Activated T-cell treated with anti-CD3 and anti-CD28 coated beads for 48 hours (primary cell): ENCODE measurements around the gene KIAA1549.
A peak's percentile ranks its signal among the peaks of the same experiment; 100 is the strongest.

ENCODE experiments used
- DNase-seq: peaks from one replicate; pipeline ENCODE4 v3.0.0-alpha.2; 2020; ENCODE audit warnings: low read depth

The KIAA1549 gene

GRCh38 chr7:138881579-138882188 lies 99.5 kb downstream of the KIAA1549 start:
- no peak for DNase-seq

- no peak for DNase-seq
Measured at GRCh38 chr7:138880881-138881578, 100.2 kb downstream of the KIAA1549 start.

GRCh38 chr7:138879356-138879755 lies 101.8 kb downstream of the KIAA1549 start:
- no peak for DNase-seq

GRCh38 chr7:138878856-138879255 lies 102.3 kb downstream of the KIAA1549 start:
- DNase-seq: no peak

- DNase-seq: no peak
Measured at GRCh38 chr7:138878051-138878450, 103.1 kb downstream of the KIAA1549 start.

- no peak for DNase-seq
Measured at GRCh38 chr7:138876326-138876725, 104.9 kb downstream of the KIAA1549 start.

- peak; percentile 48 for DNase-seq
Measured at GRCh38 chr7:138875794-138876193, 105.4 kb downstream of the KIAA1549 start.

GRCh38 chr7:138873220-138873892 lies 107.8 kb downstream of the KIAA1549 start:
- no peak for DNase-seq

GRCh38 chr7:138872576-138872975 lies 108.6 kb downstream of the KIAA1549 start:
- no peak for DNase-seq

- DNase-seq: no peak
Measured at GRCh38 chr7:138871814-138872090, 109.4 kb downstream of the KIAA1549 start.

GRCh38 chr7:138871065-138871813 lies 110.0 kb downstream of the KIAA1549 start:
- DNase-seq: no peak

GRCh38 chr7:138869353-138869752 lies 111.8 kb downstream of the KIAA1549 start:
- DNase-seq: no peak

- no peak for DNase-seq
Measured at GRCh38 chr7:138868711-138869110, 112.5 kb downstream of the KIAA1549 start.

GRCh38 chr7:138867744-138868143 lies 113.4 kb downstream of the KIAA1549 start:
- no peak for DNase-seq

- no peak for DNase-seq
Measured at GRCh38 chr7:138866353-138866752, 114.8 kb downstream of the KIAA1549 start.

- no peak for DNase-seq
Measured at GRCh38 chr7:138865843-138866242, 115.3 kb downstream of the KIAA1549 start.

GRCh38 chr7:138864667-138865066 lies 116.5 kb downstream of the KIAA1549 start:
- DNase-seq: no peak

- DNase-seq: no peak
Measured at GRCh38 chr7:138863931-138864330, 117.3 kb downstream of the KIAA1549 start.

GRCh38 chr7:138861051-138861450 lies 120.1 kb downstream of the KIAA1549 start:
- no peak for DNase-seq

- no peak for DNase-seq
Measured at GRCh38 chr7:138857728-138858127, 123.5 kb downstream of the KIAA1549 start.

- DNase-seq: no peak
Measured at GRCh38 chr7:138854115-138854645, 127.0 kb downstream of the KIAA1549 start.

- no peak for DNase-seq
Measured at GRCh38 chr7:138853448-138853847, 127.7 kb downstream of the KIAA1549 start.

GRCh38 chr7:138852469-138852868 lies 128.7 kb downstream of the KIAA1549 start:
- DNase-seq: no peak
